ENCODE measurements around the gene HMGB1.

DNA sequence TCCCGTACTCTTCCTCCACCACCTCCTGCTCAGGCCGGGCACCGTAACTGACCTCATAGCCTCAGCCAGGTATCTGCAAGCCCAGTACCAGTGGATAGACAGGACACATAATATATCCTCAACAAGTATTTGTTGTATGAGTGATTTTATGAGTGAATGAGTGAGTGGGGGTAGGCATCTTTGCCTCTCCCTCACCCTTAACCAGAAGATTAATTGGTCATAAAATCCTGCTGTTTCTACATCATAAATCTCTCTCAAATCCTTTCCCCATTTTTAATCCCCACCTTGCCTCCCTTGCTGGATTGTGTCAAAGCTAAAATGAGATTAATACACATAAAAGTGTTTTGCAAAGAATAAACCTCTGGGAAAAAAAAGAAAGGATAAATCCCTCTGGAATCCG, 44.4 kb upstream of the HMGB1 start:
- TF ChIP-seq POLR2AphosphoS5 (IDR thresholded peaks at IDR 0.05): no peak
- TF ChIP-seq POLR2A (IDR thresholded peaks at IDR 0.05; ENCODE audit: low read depth): no peak
- TF ChIP-seq CTCF (IDR thresholded peaks at IDR 0.05): no peak
- no peak for TF ChIP-seq EP300 (IDR thresholded peaks at IDR 0.05)
